GM12878 (cell line): ENCODE measurements around the gene MYO19. TPM values are rescaled to one million over a fixed set of nuclear protein-coding genes. Genes with fewer than 3 reads are reported as not detected.

ENCODE experiments used
- ATAC-seq: fragments of 200-7000 bp; cut with Tn5 transposase; 3 replicates; pipeline ENCODE4 v1.9.1; 2020; ENCODE audit warnings: mild to moderate bottlenecking, moderate library complexity
- BruUV-seq: library from RNA; stranded (reverse); fragments of 400-500 nt; replicated peaks from 2 replicates; lab custom pipeline; 2021; lab: Mats Ljungman, UMichigan
- CTCF ChIA-PET: fragments of 300-600 bp; sonication (Branson Sonifier 250); formaldehyde crosslinking; extraction: SDS; loops from one replicate; lab custom pipeline; 2021; ENCODE audit warnings: inconsistent platforms; lab: Yijun Ruan, JAX
- POLR2A ChIA-PET: fragments of 350-600 bp; formaldehyde crosslinking; extraction: SDS; loops from one replicate; lab custom pipeline; 2021; ENCODE audit warnings: inconsistent platforms; lab: Charles Lee
- RAD21 ChIA-PET: fragments of 300-600 bp; sonication (Branson Sonifier 250); formaldehyde crosslinking; loops from one replicate; lab custom pipeline; 2023; ENCODE audit warnings: antibody characterized with exemption; ENCODE audit not compliant: unreplicated experiment; lab: Charles Lee
- SMC1A ChIA-PET: fragments of 300-600 bp; sonication (Branson Sonifier 250); formaldehyde crosslinking; loops from one replicate; lab custom pipeline; 2023; ENCODE audit not compliant: unreplicated experiment, uncharacterized antibody; lab: Charles Lee
- DNase-seq: peaks from one replicate; pipeline ENCODE4 v3.0.0-alpha.2; 2011; ENCODE audit warnings: low read depth, low spot score
- FAIRE-seq: peaks from 3 replicates; lab custom pipeline; 2011; peaks lifted over from hg19 to GRCh38; lab: Jason Lieb, UNC
- H2AFZ ChIP-seq: 2 replicates; pipeline ENCODE4 v1.6.0; 2011; ENCODE audit warnings: low read depth, low read length, control low read depth; ENCODE audit not compliant: control insufficient read depth
- H3K27ac ChIP-seq: 2 replicates; pipeline ENCODE4 v1.5.1; 2011; ENCODE audit warnings: control low read depth; ENCODE audit not compliant: control insufficient read depth, insufficient read depth
- H3K27me3 ChIP-seq, 2 experiments: replicated peaks in 1 of 2; 2 replicates each; pipeline versions ENCODE4 v1.6.0 to v1.6.1; 2011; ENCODE audit warnings: low read length in 1 of 2; ENCODE audit not compliant: control insufficient read depth in 2 of 2, insufficient read depth in 2 of 2
- H3K36me3 ChIP-seq, 2 experiments: 2 replicates each; pipeline ENCODE4 v1.5.1; 2011; ENCODE audit warnings: low read length in 1 of 2; ENCODE audit not compliant: control insufficient read depth in 2 of 2, insufficient read depth in 2 of 2
- H3K4me1 ChIP-seq: 2 replicates; pipeline ENCODE4 v1.6.1; 2011; ENCODE audit warnings: mild to moderate bottlenecking, low read length, moderate library complexity, mixed read lengths; ENCODE audit not compliant: control insufficient read depth, insufficient read depth
- H3K4me2 ChIP-seq: 2 replicates; pipeline ENCODE4 v1.6.0; 2011; ENCODE audit warnings: control low read depth; ENCODE audit not compliant: control insufficient read depth, insufficient read depth
- H3K4me3 ChIP-seq: fragments of 200-600 bp; sonication (generic); 2 replicates; pipeline ENCODE4 v1.5.1; 2016
- H3K79me2 ChIP-seq: 2 replicates; pipeline ENCODE4 v1.6.0; 2011; ENCODE audit warnings: low read length; ENCODE audit not compliant: control insufficient read depth, insufficient read depth
- H3K9ac ChIP-seq: 2 replicates; pipeline ENCODE4 v1.8.0; 2011; ENCODE audit warnings: low read length, control low read depth, mixed read lengths; ENCODE audit not compliant: control insufficient read depth, insufficient read depth
- H3K9me3 ChIP-seq: replicated peaks from 3 replicates; pipeline ENCODE4 v1.5.1; 2011; ENCODE audit warnings: mild to moderate bottlenecking, low read length; ENCODE audit not compliant: control insufficient read depth, insufficient read depth
- H4K20me1 ChIP-seq: 2 replicates; pipeline ENCODE4 v1.6.0; 2011; ENCODE audit not compliant: control insufficient read depth, insufficient read depth
- GABPA ChIP-seq: IDR thresholded peaks from 2 replicates; pipeline ENCODE4 v1.6.1; 2014; ENCODE audit warnings: antibody characterized with exemption, low read depth, mild to moderate bottlenecking, inconsistent platforms
- HDGF ChIP-seq: fragments of 450-650 bp; IDR thresholded peaks from 2 replicates; pipeline ENCODE4 v1.6.1; 2016; ENCODE audit warnings: antibody characterized with exemption
- NFYA ChIP-seq: IDR thresholded peaks from 2 replicates; pipeline ENCODE4 v1.6.1; 2011; ENCODE audit warnings: low read depth, mild to moderate bottlenecking, low read length, improper control_type of control experiment, borderline replicate concordance
- NFYB ChIP-seq: IDR thresholded peaks from 2 replicates; pipeline ENCODE4 v1.6.1; 2011; ENCODE audit warnings: low read depth, mild to moderate bottlenecking, low read length, improper control_type of control experiment, moderate library complexity; ENCODE audit not compliant: insufficient read depth
- POU2F2 ChIP-seq: IDR thresholded peaks from 3 replicates; pipeline ENCODE4 v1.6.1; 2011; ENCODE audit warnings: low read depth, mild to moderate bottlenecking, low read length, borderline replicate concordance
- RB1 ChIP-seq: fragments of 450-650 bp; formaldehyde crosslinking; IDR thresholded peaks from 2 replicates; pipeline ENCODE4 v1.6.1; 2017; ENCODE audit warnings: mild to moderate bottlenecking, borderline replicate concordance
- RUNX3 ChIP-seq: IDR thresholded peaks from 2 replicates; pipeline ENCODE4 v1.6.1; 2012; ENCODE audit warnings: low read length, inconsistent platforms
- SMAD1 ChIP-seq: fragments of 450-650 bp; IDR thresholded peaks from 2 replicates; pipeline ENCODE4 v1.6.1; 2018; ENCODE audit warnings: mild to moderate bottlenecking, low read depth; ENCODE audit not compliant: partially characterized antibody
- SUPT20H ChIP-seq: IDR thresholded peaks from 2 replicates; pipeline ENCODE4 v1.6.1; 2011; ENCODE audit warnings: low read depth, mild to moderate bottlenecking, low read length, moderate library complexity, borderline replicate concordance; ENCODE audit not compliant: control insufficient read depth
- TCF7 ChIP-seq: IDR thresholded peaks from 2 replicates; pipeline ENCODE4 v1.6.1; 2014; ENCODE audit warnings: antibody characterized with exemption, borderline replicate concordance
- ZNF384 ChIP-seq: IDR thresholded peaks from 2 replicates; pipeline ENCODE4 v1.6.1; 2012; ENCODE audit warnings: low read depth, mild to moderate bottlenecking, low read length, improper control_type of control experiment, borderline replicate concordance
- WGBS: methylation state at CpG from one replicate; pipeline ENCODE4 v1.1.6; 2016; ENCODE audit warnings: low lambda C conversion rate; ENCODE audit not compliant: insufficient replicate concordance, insufficient coverage; ENCODE audit errors: missing lambda C conversion rate; 5-methylcytosine and 5-hydroxymethylcytosine counted together
- in situ Hi-C: fragments of 300-500 bp; cut with MboI; formaldehyde crosslinking; loops from 9 replicates; pipeline ENCODE4 v1.14.3; 2018; ENCODE audit warnings: mixed read lengths
- intact Hi-C: fragments of 100-400 bp; cut with micrococcal nuclease; formaldehyde crosslinking; loops from one replicate; pipeline ENCODE4 v1.14.2; 2022; ENCODE audit not compliant: unreplicated experiment
- polyA plus RNA-seq, 11 experiments: library from polyadenylated mRNA; depleted of rRNA in 4 of 11; unstranded in 6 of 11; stranded (reverse) in 5 of 11; fragments of >200 nt; fragmentation: Nextera tagmentation in 4 of 11; fragmentation: Illumina TruSeq in 1 of 11; extraction: Ambion mirVana in 4 of 11; extraction: Trizol in 1 of 11; gene quantifications; 1 replicate in 1 of 11; 2 replicates in 10 of 11; pipeline versions ENCODE4 v1.2.1 to v1.2.3, GENCODE V29; 2011 to 2016; ENCODE audit warnings: inconsistent platforms in 2 of 11, missing spikeins in 2 of 11, low read depth in 1 of 11
- total RNA-seq, 4 experiments: library from RNA; depleted of rRNA in 3 of 4; stranded (reverse); fragments of >200 nt in 3 of 4; fragmentation: Illumina TruSeq in 1 of 4; extraction: Trizol in 1 of 4; gene quantifications; 2 replicates each; pipeline versions ENCODE4 v1.2.1 to v1.2.3, GENCODE V29; 2013 to 2021
- TF ChIP-seq, protein P1 (sequence below): IDR thresholded peaks from 2 replicates; pipeline ENCODE4 v1.6.1; 2011; ENCODE audit warnings: mild to moderate bottlenecking, low read depth, low read length, moderate library complexity; ENCODE audit not compliant: insufficient replicate concordance
- TF ChIP-seq, protein P2 (sequence below): IDR thresholded peaks from 2 replicates; pipeline ENCODE4 v1.6.1; 2011; ENCODE audit warnings: borderline replicate concordance, low read depth, mild to moderate bottlenecking, moderate library complexity, mixed read lengths, low read length; ENCODE audit not compliant: insufficient read depth; ENCODE audit errors: extremely low read length
- TF ChIP-seq, protein P3 (sequence below): IDR thresholded peaks from 2 replicates; pipeline ENCODE4 v1.6.1; 2012; ENCODE audit warnings: low read depth, low read length, improper control_type of control experiment
- TF ChIP-seq, protein P4 (sequence below): IDR thresholded peaks from 2 replicates; pipeline ENCODE4 v1.6.1; 2012; ENCODE audit warnings: mild to moderate bottlenecking, low read depth, low read length
- TF ChIP-seq, protein P5 (sequence below): fragments of 450-650 bp; IDR thresholded peaks from 2 replicates; pipeline ENCODE4 v1.6.1; 2018; ENCODE audit warnings: mild to moderate bottlenecking, low read depth, moderate library complexity; ENCODE audit not compliant: partially characterized antibody

MYO19 gene
- total and polyA plus RNA-seq, 10 of the 15 experiments (the other 5 are each of a cell fraction or from before 2014, with no cell fraction given) = 11.4 to 103 (median 67.1) TPM

DNA sequence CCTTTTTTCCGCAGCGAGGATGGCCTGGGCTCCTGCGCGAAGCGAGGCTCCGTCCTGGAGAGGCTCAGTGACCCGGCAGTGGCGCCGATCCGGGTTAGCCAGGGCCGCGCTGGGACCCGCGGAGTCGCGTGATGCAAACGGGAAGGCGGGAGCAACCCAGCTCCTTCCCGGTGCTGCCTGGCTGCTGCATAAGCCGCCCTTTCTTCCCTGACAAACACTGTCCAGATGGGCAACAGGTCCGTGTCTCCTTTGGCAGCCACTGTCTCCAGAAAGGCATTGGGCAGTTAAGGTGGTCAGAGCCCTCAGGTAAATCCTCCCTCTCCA is 69.9 kb downstream of the MYO19 start:
- H3K4me3 ChIP-seq = no peak overlapping the region
- FAIRE-seq (no peak), ATAC-seq (no peak), DNase-seq (no peak)
- ChIA-PET CTCF (no interaction called here), RAD21 (no interaction called here), SMC1A (no interaction called here), POLR2A (no interaction called here)
- H3K4me1 ChIP-seq = no peaks in the 10 kb centered on the region
- no peak overlapping the region for H3K4me2 ChIP-seq
- 48% methylated on average over 21 of the region's 21 CpGs for WGBS
- H3K9me3 ChIP-seq = no peaks in the 10 kb centered on the region
- H3K27me3 ChIP-seq = peaks cover 4 to 9% of the 10 kb centered on the region in 2 experiments; a peak in 3 of 4 replicates
- intact Hi-C loops = no loop called here
- H2AFZ ChIP-seq = no peak overlapping the region
- no peak overlapping the region for H3K9ac ChIP-seq
- no peaks in the 10 kb centered on the region for H3K36me3 ChIP-seq
- no peaks in the 10 kb centered on the region; the same call in 1 of the 2 replicates for H4K20me1 ChIP-seq
- TF ChIP-seq, protein P1, sequence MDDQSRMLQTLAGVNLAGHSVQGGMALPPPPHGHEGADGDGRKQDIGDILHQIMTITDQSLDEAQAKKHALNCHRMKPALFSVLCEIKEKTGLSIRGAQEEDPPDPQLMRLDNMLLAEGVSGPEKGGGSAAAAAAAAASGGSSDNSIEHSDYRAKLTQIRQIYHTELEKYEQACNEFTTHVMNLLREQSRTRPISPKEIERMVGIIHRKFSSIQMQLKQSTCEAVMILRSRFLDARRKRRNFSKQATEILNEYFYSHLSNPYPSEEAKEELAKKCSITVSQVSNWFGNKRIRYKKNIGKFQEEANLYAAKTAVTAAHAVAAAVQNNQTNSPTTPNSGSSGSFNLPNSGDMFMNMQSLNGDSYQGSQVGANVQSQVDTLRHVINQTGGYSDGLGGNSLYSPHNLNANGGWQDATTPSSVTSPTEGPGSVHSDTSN = no peak
- TF ChIP-seq HDGF = no peak
- no peak for TF ChIP-seq TCF7
- TF ChIP-seq NFYA = no peak
- TF ChIP-seq POU2F2 = no peak
- TF ChIP-seq RB1 = no peak
- TF ChIP-seq NFYB = no peak
- TF ChIP-seq, protein P2, sequence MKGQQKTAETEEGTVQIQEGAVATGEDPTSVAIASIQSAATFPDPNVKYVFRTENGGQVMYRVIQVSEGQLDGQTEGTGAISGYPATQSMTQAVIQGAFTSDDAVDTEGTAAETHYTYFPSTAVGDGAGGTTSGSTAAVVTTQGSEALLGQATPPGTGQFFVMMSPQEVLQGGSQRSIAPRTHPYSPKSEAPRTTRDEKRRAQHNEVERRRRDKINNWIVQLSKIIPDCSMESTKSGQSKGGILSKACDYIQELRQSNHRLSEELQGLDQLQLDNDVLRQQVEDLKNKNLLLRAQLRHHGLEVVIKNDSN = no peak
- TF ChIP-seq, protein P3, sequence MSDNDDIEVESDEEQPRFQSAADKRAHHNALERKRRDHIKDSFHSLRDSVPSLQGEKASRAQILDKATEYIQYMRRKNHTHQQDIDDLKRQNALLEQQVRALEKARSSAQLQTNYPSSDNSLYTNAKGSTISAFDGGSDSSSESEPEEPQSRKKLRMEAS = no peak
- TF ChIP-seq, protein P4, sequence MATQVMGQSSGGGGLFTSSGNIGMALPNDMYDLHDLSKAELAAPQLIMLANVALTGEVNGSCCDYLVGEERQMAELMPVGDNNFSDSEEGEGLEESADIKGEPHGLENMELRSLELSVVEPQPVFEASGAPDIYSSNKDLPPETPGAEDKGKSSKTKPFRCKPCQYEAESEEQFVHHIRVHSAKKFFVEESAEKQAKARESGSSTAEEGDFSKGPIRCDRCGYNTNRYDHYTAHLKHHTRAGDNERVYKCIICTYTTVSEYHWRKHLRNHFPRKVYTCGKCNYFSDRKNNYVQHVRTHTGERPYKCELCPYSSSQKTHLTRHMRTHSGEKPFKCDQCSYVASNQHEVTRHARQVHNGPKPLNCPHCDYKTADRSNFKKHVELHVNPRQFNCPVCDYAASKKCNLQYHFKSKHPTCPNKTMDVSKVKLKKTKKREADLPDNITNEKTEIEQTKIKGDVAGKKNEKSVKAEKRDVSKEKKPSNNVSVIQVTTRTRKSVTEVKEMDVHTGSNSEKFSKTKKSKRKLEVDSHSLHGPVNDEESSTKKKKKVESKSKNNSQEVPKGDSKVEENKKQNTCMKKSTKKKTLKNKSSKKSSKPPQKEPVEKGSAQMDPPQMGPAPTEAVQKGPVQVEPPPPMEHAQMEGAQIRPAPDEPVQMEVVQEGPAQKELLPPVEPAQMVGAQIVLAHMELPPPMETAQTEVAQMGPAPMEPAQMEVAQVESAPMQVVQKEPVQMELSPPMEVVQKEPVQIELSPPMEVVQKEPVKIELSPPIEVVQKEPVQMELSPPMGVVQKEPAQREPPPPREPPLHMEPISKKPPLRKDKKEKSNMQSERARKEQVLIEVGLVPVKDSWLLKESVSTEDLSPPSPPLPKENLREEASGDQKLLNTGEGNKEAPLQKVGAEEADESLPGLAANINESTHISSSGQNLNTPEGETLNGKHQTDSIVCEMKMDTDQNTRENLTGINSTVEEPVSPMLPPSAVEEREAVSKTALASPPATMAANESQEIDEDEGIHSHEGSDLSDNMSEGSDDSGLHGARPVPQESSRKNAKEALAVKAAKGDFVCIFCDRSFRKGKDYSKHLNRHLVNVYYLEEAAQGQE = no peak
- TF ChIP-seq, protein P5, sequence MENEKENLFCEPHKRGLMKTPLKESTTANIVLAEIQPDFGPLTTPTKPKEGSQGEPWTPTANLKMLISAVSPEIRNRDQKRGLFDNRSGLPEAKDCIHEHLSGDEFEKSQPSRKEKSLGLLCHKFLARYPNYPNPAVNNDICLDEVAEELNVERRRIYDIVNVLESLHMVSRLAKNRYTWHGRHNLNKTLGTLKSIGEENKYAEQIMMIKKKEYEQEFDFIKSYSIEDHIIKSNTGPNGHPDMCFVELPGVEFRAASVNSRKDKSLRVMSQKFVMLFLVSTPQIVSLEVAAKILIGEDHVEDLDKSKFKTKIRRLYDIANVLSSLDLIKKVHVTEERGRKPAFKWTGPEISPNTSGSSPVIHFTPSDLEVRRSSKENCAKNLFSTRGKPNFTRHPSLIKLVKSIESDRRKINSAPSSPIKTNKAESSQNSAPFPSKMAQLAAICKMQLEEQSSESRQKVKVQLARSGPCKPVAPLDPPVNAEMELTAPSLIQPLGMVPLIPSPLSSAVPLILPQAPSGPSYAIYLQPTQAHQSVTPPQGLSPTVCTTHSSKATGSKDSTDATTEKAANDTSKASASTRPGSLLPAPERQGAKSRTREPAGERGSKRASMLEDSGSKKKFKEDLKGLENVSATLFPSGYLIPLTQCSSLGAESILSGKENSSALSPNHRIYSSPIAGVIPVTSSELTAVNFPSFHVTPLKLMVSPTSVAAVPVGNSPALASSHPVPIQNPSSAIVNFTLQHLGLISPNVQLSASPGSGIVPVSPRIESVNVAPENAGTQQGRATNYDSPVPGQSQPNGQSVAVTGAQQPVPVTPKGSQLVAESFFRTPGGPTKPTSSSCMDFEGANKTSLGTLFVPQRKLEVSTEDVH = no peak
- TF ChIP-seq RUNX3 = no peak
- no peak for TF ChIP-seq SMAD1
- TF ChIP-seq SUPT20H = no peak
- no peak for TF ChIP-seq ZNF384
- TF ChIP-seq GABPA = no peak
- no peak overlapping the region for H3K27ac ChIP-seq
- no TSS peak for BruUV-seq
- H3K79me2 ChIP-seq = no peaks in the 10 kb centered on the region
- in situ Hi-C loops = no loop called here
